NCI-H1417 treated with DMSO at 0.1 percent for 48 hours (cell line): ENCODE measurements around the gene FBXL4.
A peak's percentile ranks its signal among the peaks of the same experiment; 100 is the strongest.

ENCODE experiments used
- DNase-seq: peaks from one replicate; lab custom pipeline; 2025; lab: John Stamatoyannopoulos, UW

Gene FBXL4

GRCh38 chr6:98880486-98880885 lies 67.3 kb downstream of the FBXL4 start:
- no peak for DNase-seq

GRCh38 chr6:98877250-98877649 lies 70.5 kb downstream of the FBXL4 start:
- DNase-seq: no peak

GRCh38 chr6:98875375-98875774 lies 72.4 kb downstream of the FBXL4 start:
- no peak for DNase-seq

GRCh38 chr6:98871821-98872220 lies 75.9 kb downstream of the FBXL4 start:
- DNase-seq: no peak

- no peak for DNase-seq
These were observed 76.7 kb downstream of the FBXL4 start for GRCh38 chr6:98871057-98871456.

GRCh38 chr6:98864497-98864896 lies 83.2 kb downstream of the FBXL4 start:
- DNase-seq: no peak

GRCh38 chr6:98848539-98849242 lies 99.1 kb downstream of the FBXL4 start:
- no peak for DNase-seq

- DNase-seq: no peak
These were observed 99.8 kb downstream of the FBXL4 start for GRCh38 chr6:98847779-98848538.

- no peak for DNase-seq
These were observed 100.3 kb downstream of the FBXL4 start for GRCh38 chr6:98847416-98847778.

- no peak for DNase-seq
These were observed 101.7 kb downstream of the FBXL4 start for GRCh38 chr6:98846021-98846380.

- DNase-seq: peak; percentile 62
These were observed 102.3 kb downstream of the FBXL4 start for GRCh38 chr6:98845211-98846020.

- no peak for DNase-seq
These were observed 103.2 kb downstream of the FBXL4 start for GRCh38 chr6:98844244-98845210.

GRCh38 chr6:98843271-98844243 lies 104.2 kb downstream of the FBXL4 start:
- DNase-seq: no peak

GRCh38 chr6:98842342-98843180 lies 105.2 kb downstream of the FBXL4 start:
- no peak for DNase-seq

- DNase-seq: no peak
These were observed 106.0 kb downstream of the FBXL4 start for GRCh38 chr6:98841621-98842341.

- no peak for DNase-seq
These were observed 106.7 kb downstream of the FBXL4 start for GRCh38 chr6:98840996-98841513.

GRCh38 chr6:98840385-98840784 lies 107.4 kb downstream of the FBXL4 start:
- DNase-seq: no peak

- no peak for DNase-seq
These were observed 107.9 kb downstream of the FBXL4 start for GRCh38 chr6:98839781-98840361.
